HL-60/S4 (cell line): ENCODE results near the gene CBR4.
"Not testable (repeated sequence)": the region's sequence is repeated elsewhere in the genome, so short reads cannot be mapped to it uniquely, and the experiment has no call there.

Source experiments
- in situ Hi-C: fragments of 300-500 bp; cut with MboI; formaldehyde crosslinking; loops from 2 replicates; pipeline ENCODE4 v1.14.3; 2022; ENCODE audit warnings: low sequenced_read_pairs

The CBR4 gene

DNA sequence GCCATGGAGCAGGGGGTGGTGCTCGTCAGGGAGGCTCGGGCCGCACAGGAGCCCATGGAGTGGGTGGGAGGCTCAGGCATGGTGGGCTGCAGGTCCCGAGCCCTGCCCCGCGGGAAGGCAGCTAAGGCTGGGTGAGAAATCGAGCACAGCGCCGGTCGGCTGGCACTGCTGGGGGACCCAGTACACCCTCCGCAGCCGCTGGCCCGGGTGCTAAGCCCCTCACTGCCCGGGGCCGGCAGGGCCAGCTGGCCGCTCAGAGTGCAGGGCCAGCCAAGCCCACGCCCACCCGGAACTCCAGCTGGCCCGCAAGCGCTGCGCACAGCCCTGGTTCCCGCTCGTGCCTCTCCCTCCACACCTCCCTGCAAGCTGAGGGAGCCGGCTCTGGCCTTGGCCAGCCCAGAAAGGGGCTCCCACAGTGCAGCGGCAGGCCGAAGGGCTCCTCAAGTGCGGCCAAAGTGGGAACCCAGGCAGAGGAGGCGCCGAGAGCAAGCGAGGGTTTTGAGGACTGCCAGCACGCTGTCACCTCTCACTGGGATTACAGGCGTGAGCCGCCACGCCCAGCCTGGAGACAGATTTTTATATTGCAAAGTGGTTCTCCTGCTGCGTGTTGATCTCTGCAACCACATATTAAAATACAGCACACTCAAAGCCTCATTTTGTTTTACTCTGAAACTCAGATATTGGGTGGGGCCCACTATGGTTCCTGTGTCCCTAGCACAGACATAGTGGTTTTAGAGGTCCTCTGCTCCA lies 26.0 kb upstream of the CBR4 start:
- in situ Hi-C loops, result not testable (repeated sequence)

DNA sequence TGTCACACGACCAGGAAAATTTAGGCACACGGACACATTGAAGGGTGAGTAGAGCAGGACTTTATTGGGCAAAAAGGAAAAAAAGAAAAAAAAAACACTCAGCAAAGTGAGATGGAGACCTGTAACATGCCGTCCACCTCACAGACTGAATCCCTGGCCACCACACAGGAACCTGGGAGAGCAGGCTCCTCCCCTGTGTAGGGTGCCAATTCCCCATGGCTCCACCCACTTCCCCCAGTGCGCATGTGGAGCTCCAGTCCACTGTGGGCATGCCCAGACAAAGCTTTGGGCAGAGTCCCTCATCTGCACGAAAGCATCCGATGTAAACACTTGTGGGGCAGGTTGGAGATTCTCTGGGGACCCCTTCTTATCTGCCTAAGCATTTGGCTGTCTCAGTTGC lies 23.6 kb upstream of the CBR4 start:
- in situ Hi-C loops, result no loop called here

DNA sequence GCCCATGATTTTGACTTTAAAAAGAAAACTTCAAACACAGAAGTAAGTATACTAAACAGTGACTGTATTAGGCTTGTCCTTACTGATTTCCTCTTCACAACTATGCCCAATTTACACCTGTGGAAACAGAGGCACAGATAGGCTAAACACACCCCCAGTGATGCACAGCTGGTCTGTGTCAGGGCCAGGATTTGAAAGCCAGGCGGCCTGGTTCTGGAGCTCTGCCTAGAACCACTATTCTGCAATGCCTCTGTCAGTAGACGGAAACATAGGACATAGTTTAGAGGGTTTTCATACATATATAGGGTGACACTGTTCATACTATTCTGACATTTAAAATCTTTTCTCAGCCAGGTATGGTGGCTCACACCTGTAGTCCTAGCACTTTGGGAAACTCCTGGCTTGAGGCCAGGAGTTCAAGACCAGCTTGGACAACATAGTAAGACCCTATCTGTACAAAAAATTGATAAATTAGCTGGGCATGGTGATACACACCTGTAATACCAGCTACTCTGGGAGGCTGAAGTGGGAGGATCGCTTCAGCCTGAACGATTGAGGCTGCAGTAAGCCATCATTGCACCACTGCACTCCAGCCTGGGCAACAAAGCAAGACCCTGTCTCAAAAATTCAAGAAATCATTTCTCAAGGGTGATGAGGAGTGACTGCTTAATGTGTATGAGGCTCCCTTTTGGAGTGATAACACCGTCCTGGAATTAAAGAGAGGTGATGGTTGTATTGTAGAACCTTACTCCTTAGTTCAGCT lies 23.0 kb upstream of the CBR4 start:
- in situ Hi-C loops, result no loop called here

DNA sequence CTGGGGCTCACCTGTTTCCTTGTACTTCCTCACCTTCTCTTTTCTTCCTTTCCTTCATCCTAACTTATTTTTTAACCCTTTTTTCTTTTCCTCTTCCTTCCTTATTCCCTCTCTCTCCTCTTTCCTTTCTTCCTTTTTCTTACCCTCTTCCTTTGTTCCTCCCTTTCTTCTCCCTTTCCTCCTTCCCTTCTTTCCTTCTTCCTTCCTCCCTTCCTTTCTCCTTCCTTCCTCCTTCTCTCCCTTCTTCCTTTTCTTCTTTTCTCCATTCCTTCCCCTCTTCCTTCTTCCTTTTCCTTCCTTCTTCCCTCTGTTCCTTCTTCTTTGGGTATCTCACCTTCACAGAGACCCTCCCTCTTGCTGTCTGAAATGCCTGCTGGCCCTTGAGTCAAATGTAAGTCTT lies 22.1 kb upstream of the CBR4 start:
- in situ Hi-C loops, result no loop called here

DNA sequence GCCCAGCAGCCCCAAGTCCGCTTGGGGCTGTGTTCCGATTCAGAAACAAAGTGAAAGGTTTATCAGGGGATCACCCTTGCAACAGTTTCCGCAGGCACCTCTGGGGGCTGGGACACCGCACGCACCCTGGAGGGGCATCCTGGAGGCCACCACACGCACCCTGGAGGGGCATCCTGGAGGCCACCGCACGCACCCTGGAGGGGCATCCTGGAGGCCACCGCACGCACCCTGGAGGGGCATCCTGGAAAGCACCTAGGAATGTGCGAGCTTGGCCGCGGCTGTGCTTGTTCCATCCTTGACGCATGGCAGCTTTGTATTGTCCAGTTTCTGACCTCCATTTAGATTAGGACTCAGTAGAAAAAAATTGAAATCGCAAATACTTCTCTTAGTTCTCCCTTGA lies 21.3 kb upstream of the CBR4 start:
- in situ Hi-C loops, result no loop called here

DNA sequence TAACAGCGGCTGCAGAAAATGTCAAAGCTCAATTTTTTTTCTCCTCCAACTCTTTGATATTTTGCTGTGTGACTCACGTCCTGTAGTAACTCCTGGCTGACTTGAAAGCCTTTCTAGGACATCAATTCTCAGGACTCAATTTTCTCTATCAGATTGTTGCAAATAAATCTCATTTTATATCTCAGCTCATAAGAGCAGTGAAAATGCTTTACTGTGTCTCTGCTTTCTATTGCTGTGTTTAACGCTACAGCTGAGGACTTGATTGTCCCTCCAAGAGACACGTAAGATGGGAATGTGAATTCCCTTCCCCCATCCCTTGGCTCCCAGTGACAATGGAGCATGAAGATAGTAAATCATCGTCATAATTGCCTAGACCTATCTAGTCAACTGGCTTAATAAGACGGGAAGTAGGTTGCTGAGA lies 20.5 kb upstream of the CBR4 start:
- in situ Hi-C loops, result no loop called here

DNA sequence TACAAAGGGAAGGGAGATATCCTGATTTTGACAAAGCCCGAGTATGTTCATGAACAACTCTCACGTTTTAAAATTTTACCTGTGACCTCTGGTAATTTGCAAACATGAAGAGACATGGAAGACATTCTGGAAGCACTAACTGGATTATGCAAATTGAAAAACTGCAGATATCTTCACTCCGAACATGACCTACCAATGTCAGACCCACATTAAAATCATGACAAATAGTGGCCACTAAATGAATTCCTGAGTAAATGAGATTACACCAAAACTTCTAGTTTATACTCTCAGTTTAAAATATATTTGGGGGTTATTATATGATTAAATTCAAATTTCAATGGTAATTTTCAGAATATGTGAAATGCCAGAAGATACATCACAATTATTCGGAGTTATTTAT lies 19.9 kb upstream of the CBR4 start:
- in situ Hi-C loops, result no loop called here

DNA sequence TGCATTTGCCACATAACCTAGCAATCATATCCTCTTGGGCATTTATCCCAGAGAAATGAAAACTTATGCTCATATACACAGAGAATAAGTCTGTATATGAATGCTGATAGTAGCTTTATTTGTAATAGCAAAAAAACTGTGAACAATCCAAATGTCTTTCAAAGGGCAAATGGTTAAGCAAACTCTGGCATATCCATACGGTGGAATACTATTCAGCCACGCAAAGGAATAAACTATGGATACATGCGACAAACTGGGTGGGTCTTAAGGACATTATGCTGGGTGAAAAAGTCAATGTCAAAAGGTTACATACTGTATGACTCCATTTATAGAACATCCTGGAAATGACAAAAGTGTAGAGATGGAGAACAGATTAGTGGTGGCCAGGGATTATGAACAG lies 17.6 kb upstream of the CBR4 start:
- in situ Hi-C loops, result no loop called here

DNA sequence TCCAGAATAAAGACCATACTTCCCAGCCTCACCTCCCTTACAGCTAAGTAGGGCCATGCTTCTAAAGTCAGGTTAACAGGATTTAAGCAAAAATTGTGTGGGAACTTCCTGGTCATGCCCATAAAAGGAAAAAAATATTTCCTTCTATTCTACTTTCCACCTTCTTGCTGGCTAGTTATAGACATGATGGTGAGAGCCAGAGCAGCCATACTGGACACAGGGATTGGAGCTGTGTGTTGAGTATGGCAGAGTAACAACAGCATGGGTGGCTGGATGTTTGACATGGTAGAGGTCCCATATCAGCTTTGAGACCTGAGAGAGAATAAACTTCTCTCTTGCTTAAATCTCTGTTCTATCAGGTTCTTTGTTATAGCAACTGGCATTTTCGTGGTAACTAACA lies 15.1 kb upstream of the CBR4 start:
- in situ Hi-C loops, result no loop called here

DNA sequence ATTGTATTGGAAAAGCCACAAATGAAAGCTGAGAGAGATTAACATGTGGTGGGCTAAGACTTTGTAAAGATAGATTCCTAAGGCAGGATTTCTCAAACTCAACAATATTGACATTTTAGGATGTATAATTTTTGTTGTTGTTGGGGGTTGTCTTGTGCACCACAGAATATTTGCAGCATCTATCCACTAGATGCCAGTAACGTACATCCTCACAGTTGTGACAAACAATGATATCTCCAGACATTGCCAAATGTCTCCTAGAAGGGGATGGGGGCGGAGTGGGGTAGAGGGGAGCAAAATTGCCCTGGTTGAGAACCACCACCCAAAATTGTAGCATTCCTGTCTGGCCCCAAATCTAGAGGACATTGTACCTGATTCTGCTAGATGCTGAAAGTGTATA lies 14.7 kb upstream of the CBR4 start:
- in situ Hi-C loops, result no loop called here

DNA sequence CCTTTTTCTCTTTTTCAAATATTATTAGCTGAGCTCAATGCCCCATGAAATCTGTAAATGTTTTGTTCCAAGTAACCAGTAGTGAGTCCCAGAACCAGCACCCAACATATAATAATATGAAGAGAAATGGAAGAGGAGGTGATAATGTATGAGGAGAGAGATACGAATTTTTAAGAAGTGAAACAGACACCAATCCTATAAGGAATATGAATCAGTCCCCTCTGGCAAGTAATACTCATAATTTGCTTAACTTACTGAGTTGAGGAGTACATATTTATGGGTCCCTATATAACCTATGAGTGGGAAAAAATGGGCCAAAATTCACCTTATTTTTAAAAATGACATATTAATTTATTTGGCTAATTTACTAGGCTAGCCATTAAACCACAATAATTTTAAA lies 8.4 kb upstream of the CBR4 start:
- in situ Hi-C loops, result loop anchor here (10.0 kb wide), 1 partner anchor 466 kb away; no protein-coding TSS in a partner anchor

DNA sequence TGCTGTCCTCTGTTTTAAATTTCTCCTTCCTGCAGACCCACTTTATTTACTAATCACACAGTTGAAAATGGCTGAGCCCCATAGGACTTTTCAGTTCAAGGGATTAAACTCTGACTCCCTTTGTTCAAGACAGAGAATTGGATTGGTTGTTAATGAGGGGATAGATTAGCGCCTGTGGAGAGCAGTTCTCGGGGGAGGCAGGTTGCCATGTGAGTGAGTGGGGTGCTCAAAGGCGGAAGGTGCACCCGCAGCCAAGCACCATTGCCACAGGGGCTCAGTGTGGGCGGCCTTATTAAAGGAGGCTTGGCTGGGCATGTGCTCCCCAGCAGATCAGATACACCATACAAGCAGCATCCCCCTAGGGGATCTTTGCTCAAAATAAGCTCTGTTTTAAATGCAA lies 7.9 kb upstream of the CBR4 start:
- in situ Hi-C loops, result loop anchor here (10.0 kb wide), 1 partner anchor 467 kb away; no protein-coding TSS in a partner anchor

DNA sequence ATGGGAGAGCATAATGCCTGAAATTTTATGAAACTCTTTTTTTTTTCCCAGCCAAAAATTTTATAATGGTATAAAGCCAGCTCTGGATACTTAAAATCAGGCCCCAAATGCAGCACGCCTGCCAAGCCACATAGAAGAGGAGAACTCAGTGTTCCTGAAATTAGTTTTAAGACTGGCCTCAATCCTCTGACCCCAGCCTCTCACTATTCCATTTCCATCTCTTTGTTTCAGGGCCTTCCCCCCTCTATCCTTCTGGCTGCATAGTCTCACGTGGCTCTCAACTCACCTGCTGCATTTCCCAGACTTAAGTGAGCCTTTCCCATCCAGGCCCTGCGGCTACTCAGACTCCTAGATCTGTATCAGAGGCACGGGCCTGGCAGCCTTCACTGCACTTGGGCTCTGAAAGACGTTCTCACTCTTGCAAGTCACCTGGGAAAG lies 5.2 kb upstream of the CBR4 start:
- in situ Hi-C loops, result loop anchor here (10.0 kb wide), 1 partner anchor 470 kb away; no protein-coding TSS in a partner anchor

DNA sequence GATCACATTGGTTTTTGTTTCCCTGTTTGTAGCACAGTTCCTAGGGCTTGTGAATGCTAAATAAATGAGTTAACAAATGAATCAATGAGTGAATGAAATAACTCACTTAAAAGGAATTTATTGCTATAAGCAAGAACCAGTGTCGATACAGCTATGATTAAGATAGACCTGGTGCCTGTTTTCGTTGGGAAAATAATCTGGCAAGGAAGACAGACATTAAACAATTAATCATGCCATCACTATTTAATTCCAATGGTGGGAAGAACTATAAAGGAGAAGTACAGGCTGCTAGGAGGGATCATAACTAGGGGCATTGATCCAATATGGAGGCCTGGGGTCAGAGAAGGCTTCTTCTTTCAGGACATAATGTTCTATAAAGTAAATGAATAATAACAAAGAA lies 4.5 kb upstream of the CBR4 start:
- in situ Hi-C loops, result loop anchor here (10.0 kb wide), 1 partner anchor 470 kb away; no protein-coding TSS in a partner anchor

DNA sequence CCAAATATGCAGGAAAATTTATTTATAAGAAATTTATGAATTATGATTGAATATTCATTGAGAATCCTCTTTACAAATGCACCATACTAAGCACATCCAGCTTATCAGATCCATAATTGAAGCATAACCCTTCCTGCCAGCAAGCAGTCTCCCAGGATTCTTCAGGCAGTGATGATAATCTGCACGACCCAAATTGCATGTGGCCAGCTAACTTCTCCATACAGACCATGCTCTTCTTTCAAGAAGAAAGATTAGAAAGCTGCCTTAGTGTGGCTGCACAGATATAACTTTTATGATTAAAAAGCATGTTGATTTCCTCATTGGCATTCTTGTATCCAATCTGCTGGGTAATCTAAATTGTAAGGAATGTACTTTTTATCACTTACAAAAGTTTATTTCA lies 3.3 kb upstream of the CBR4 start:
- in situ Hi-C loops, result loop anchor here (10.0 kb wide), 1 partner anchor 471 kb away; no protein-coding TSS in a partner anchor

DNA sequence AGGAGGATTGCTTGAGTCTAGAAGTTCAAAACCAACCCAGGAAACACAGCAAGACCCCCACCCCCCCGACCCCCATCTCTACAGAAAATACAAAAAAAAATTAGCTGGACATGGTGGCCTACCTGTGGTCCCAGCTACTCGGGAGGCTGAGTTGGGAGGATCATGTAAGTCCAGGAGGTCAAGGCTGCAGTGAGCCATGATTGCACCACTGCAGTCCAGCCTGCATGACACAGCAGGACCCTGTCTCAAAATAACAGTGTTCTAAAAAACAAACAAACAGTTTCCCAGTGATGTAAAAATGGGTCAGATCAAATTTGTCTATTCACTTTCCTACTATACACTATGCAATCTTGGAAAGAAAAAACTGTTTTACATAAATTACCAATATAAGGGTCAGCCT lies 2.0 kb upstream of the CBR4 start:
- in situ Hi-C loops, result loop anchor here (10.0 kb wide), 1 partner anchor 473 kb away; no protein-coding TSS in a partner anchor

DNA sequence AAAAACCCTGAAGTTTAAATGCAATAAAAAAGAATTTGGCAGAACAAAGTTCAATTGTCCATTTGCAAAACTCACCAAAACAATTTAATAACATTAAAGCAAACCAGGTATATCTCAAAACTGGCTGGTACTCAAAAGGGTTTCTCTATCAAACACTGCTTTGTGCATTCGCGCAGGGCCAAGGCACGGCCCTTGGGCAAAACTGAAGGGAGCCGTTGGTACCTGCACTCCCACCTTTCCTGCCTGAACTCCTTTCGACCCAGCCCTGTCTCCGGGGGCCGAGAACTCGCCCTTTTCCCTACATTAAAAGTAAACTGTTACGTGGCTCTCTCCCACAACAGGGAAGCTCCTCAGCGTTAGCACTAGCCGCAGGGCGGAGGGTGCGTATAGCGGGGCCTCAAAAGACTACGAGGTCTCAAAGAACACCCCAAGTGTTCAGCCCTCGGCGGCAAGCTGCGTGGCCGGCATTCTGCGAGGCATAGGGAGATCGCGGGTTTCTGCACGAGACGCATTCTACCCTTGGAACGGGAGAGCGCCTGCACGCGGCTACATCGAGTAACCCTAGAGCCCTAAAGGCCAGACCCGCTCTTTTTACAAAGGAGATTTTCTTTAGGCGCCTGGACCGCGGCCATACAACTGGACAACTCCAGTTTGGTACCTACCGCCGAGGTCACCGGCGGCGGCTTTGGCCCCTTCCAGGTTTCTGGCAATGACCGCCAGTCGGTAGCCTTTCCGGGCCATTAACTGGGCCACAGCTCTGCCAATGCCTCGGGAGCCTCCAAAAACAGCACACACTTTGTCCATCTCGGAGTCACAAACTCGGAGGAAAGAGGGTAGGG lies 550 bp downstream of the CBR4 start:
- in situ Hi-C loops, result loop anchor here (10.0 kb wide), 1 partner anchor 475 kb away; no protein-coding TSS in a partner anchor

DNA sequence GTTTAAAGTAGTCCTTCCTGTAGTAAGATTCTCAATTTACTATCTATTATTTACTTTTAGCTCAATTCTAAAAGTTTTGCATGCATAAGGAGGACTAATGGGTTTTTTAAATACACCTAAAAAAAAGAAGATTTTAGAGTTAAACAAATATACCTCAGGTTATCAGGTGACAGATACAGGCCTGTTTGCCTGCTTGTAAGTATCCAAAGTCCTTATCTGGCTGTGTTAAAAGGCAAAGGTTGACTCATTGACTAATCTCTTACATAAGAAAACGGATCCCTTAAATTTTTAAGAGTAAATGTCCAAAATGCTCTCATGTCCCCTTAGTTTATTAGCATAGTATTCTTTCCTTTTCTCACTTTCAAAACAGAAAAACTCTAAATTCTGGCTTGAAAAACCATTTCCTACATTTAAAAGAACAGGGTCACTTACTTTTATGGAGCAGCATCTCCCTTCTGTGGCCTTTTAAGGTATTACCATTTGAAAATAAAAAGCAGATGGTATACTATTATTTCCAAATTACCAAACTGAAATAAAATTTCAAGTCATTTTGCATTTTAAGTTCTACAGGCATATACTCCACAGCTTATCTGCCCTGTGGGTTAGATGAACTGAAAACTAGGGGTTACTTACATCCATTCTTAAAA lies 4.5 kb downstream of the CBR4 start:
- in situ Hi-C loops, result no loop called here

DNA sequence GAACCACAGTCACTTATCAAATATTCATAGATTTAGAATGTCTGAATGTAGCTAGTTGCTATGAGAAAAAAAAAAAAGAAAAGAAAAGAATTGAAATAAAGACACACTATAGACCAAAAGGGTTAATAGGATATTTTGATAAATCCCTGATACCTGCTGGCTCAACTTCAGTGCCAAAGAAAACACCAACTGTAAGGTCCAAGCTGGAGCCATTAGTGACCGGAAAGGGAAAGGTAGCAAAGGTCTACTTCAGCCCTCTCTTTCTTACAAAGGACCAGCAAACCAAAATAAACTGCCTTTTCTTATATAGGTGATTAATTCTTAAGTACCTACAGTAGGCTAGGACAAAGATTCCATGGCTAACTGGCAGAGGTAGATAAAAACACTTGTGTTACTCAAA lies 9.7 kb downstream of the CBR4 start:
- in situ Hi-C loops, result no loop called here

DNA sequence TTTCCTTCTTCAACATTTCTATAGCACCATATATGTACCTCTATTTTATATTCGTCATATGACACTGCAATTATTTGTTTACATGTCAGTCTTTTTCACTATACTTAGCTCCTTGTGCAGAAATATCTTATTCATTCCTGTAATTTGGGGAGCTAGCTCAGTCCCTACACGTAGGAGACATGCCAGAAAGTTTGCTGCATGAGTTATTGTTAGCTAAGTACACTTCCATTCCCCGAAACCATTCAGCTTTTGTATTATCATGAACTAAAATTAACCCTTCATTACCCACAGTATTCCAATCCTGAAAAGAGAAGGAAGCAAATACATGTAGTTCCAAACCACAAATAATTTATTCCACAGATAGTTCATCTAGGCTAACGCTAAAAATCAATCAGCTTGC lies 10.2 kb downstream of the CBR4 start:
- in situ Hi-C loops, result no loop called here

DNA sequence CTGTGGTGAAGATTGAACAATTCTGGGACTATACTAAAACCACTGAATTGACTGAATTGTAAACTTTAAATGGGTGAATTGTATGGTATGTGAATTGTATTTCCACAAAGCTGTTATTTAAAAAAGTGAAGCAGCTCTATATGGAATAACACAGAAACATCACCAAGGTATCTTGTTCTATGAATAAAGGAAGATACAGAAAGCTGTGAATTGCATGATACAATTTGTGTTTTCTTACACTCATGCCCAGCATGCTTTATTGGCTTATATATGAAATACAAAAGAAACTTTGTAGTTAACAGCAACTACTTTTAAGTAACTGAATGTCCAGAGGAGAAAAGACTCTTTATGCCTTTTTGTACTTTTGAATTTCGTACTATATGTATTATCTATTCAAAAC lies 11.5 kb downstream of the CBR4 start:
- in situ Hi-C loops, result no loop called here
